ENCODE measurements around the gene DLX2.

DLX2 gene

DNA sequence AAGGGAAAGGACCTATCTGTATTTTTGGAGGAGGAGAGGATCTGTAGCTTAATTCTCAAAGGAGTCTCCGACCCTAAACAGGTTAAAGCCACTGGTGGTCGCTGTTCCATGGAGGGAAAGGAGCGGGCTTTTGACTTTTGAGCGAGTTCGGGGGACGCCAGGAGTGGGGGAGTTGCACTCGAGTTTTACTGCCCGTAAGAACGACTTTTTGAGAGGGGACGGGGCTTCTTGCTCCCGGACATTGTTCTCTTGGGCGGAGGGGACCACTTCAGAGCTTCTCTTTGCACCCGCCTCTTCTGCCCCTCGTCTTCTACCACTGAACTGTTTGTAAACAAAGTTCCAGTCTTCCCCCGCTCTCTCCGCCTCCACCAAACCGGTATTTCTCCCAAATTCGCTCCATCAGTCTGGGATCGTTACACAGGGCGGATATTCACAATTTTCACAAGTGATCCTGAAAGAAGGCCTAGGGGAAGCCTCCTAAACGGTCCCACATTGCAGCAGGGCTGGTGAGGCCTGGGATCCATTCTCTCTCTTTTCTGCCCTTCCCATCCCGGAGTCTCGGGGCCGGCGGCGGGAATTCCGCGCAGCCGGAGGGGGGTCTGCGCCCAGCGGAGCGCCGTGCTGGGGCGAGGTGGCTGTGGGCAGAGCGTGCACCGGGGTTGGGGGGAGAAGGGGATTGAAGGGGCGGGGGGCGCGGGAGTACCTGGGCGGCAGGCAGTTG is 6.6 kb downstream of the DLX2 start:
- DNase-seq (ENCODE audit: low read depth): no peak
- peak overlapping the region; percentile 58 for H3K4me3 ChIP-seq (ENCODE audit: low read depth, low read length)

DNA sequence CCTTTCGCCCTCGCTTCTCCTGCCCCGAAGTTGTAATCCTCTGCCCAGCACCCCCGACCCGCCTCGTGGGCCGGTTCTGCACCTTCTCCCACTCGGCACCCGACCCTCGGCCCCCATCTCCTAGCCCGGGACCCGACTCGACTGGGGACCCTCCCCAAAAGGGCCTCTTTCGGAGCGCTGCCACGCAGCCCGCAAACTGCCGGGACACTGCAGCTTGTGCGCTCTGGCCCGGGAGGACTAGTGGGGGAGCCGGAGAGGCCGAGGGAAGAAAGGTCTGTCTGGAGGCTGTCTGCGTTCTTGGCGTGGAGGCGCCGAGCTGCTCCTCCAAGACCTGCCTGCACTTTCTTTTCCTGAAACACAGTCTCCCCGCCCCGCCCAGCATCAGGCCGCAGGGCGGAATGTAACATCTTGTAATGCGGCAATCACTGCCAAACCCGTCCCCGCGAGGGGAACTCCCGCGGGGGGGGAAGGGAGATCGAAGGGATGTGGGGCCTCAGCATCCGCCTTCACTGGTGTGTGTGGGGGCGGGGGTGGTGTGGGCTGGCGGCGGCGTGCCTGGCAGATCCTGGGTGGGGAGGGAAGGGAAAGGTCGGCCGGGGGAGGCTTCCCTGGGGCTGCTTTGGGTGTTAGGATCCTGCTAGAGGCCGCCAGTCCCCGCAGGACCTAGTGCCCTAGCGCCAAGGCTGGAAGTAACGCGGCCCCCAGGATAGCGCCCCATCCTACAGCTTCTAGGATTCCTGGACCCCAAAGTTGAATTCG is 7.4 kb downstream of the DLX2 start:
- DNase-seq (ENCODE audit: low read depth): peak; percentile 73
- peak overlapping the region; percentile 58 for H3K4me3 ChIP-seq (ENCODE audit: low read depth, low read length)

DNA sequence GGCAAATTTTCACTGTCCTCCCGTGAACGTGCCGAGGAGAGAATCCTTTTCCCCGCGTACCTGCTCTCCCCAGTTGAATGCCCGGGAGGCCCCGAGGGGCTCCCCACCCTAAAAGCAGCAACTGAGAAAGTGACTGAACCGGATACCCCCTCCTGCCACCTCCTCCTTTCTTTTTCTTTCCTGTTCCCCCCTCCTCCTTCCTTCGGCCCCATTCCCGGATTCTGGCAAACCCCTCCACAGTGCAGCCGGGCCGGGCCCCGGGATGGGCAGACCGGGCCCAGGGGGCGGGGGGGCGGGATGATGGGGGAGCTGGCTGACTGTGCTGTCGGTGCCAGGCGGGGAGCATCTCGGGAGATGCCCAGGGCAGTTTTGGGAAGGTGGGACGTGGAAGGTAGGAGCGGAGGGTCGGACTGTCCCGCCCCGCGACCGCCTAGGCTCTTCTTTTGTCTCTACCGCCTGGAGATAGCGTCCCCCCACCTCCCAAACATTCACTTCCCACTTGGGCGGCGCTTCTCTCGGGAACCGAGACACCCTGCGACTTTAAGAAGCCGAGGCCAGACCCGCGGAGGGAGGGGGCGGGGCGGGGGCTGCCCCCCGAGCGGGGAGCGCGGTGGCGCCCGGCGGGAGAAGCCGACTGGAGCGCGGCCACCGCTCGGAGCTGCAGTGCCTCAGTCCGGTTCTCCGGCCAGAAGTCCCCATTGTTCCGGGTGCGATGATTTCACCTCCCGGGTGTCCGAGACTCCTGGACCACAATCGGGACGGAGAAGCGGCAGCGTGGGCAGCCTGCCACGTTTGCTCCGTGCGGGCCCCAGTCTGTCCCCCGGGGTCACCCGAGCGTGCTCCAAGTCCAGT is 8.2 kb downstream of the DLX2 start:
- no peak for DNase-seq (ENCODE audit: low read depth)
- H3K4me3 ChIP-seq (ENCODE audit: low read depth, low read length): peak overlapping the region; percentile 58

DNA sequence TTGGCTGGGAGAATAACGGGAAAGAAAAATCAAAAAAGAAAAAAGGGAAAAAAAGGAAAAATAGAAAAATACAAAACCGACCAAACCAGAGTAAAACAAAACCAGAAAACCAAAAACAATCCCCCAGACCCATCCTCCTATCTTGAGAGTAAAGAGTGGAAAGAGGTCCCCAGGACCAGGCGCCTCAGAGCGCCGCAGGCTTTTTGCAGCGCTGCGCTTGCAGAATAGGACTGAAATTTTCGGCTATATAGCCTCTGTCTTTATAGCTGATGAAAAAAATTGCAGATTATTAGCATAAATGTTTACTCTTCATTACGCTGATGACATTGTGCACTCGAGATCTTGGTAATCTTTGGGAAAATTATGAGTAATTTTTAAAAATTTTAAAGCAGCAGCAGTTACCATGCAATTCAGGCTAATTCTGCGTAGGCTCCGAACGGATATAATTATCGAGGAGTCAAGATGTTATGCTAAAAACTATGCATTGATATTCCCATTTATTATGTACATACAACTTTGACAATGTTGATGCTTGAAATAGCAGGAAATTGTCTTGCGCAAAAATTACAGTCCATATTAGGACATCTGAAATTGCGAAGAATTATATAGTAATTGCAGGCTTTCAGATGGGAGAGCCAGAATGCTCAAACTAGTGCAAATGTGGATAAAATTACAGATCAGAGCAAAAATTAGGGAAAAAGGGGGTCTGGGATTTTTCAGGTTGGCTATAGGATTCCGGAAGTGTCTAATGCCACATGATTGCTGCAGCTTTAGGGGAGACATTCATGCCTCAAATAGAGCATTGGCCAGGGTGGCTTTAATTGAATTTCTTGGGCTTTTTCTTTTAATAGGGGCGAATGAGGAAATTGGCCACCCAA is 9.0 kb downstream of the DLX2 start:
- H3K4me3 ChIP-seq (ENCODE audit: low read depth, low read length): peak overlapping the region; percentile 58
- DNase-seq (ENCODE audit: low read depth): no peak

DNA sequence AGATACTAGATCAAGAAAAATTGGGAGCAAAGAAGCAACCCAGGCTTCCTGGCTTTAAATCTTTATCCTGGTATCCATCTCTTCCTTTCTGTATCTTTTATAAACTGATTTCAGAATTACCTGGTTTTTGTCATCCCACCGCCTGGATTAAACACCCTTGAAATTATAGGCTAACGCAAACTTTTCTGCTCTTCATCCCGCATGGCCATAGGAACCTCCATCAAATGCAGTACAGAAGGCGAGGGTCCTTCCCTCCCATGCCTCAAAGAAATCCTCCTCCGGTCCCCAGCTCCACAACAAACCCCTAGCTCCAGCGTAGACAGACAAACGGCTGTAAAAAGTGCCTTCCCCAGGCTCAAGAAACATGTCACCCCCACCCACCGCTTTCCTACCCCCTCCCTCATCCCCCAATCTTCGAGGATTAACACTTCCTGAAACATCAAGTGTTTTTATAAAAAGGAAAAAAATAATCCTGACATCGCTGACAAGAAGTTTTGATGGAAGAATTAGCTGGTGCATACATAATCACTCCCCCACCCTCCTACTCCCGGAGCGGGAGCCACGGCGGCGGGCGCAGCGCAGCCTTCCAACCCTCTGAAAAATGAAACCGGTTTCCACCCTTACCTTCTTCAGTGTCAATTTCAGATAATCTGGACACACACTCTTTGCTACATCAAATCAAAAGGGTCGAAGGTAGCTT is 9.8 kb downstream of the DLX2 start:
- DNase-seq (ENCODE audit: low read depth): no peak
- peak overlapping the region; percentile 22 for H3K4me3 ChIP-seq (ENCODE audit: low read depth, low read length)

DNA sequence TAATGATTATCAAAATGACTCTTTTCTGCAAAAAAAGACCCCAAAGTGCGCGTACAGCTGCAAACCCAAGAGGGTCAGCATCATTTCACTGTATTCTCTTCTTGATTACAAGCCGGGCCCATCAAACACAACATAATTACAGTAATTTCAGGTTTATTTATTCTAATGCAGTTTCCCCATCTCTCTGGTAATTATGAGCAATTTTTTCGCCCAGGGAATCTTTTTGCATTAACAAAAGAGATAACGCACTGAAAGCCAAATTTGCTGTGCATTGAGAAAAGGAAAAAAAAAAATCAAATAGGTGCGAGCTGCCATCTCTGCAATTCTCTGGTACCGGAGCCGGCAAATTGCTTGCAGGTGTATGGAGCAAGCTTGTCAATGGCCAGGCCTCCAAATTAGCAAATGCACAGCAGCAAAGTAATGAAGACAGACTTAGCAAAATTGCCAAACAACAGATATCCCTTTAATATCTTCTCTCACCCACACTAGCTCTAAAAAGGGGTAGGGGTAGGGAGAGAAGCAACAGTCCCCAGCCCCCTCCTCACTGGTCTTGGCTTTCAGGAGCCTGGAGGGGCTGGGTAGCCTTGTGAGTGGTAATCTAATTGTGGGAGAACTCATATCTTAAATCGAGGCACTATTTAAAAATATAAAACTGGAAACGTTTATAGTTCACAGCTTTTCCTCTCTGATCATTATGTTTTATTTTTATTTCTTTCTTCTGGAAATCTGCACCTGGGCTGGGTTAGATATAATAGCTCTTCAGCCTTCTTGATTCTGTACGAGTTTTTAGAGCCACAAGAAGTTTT is 10.7 kb downstream of the DLX2 start:
- DNase-seq (ENCODE audit: low read depth): no peak
- no peak overlapping the region for H3K4me3 ChIP-seq (ENCODE audit: low read depth, low read length)

DNA sequence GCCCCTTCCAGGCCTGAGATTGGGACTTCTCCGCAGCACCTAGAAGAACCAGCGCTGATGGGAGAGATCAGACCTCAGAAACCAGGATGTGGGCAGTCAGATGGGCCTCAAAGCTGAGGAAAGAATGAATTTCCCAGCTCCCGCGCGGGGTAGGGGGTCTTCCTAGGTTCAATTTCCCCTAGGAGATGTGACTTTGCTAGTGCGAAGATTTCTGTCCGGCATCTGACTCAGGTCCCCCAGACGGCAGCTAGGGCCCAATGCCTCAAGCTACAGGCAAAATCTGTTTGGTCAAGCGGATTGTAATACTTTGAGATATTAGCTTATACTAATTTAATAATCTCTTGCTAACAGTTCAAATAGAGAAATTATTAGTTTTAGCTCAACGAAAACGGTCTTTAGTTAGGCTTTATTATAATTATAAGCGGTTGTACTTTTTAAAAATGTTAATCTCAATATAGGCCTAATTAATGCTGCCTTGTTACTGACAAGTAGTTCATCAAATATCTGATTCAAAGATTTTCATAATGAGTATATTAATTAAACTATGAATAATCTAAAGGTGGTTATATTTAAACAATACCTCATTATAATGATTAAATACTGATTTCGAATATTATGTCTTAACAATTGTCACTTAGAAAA is 11.6 kb downstream of the DLX2 start:
- DNase-seq (ENCODE audit: low read depth): no peak
- H3K4me3 ChIP-seq (ENCODE audit: low read depth, low read length): no peak overlapping the region

DNA sequence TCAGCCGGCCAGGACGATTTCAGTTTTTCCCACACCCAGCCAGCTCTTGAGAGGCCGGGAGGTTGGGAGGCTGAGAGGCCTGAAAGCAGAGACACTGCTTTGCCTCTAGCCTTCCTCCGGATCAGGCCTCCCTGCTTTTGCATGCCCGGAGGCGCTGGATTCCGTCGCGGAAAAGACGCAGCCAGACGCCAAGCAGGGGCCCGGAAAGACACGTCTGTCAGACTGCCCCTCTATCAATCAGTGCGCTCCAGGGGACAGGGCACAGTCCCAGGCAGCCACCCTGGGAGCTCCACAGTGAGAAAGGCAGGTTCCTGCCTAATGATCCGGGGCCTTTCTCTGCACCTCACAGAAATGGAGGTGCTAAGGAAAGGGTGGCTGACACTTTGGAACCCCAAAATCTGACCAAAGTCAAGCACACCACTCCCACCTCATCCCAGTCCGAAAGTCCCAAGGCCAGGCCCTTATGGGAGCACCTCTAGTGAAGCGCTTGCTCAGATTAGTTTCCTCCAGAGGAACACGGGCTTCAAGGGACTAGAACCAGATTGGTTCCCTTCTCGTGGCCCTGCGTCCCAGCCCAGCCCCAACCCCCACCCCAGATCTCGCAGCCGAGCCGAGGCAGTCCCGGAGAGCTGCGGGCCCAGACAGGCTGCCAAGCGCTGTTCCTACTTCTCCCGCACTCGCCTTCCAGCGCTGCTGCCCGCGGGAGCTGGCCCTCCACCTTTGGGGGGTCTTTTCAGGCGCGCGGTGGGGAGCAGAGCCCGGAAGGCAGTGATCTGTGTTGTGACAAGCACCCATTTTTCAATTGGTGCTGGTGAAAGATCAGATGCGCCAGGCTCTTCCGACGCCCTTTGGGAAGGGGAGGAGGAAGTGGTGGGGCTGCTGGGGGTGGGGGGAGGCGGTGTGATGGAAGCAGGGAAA is 12.4 kb downstream of the DLX2 start:
- no peak for DNase-seq (ENCODE audit: low read depth)

DNA sequence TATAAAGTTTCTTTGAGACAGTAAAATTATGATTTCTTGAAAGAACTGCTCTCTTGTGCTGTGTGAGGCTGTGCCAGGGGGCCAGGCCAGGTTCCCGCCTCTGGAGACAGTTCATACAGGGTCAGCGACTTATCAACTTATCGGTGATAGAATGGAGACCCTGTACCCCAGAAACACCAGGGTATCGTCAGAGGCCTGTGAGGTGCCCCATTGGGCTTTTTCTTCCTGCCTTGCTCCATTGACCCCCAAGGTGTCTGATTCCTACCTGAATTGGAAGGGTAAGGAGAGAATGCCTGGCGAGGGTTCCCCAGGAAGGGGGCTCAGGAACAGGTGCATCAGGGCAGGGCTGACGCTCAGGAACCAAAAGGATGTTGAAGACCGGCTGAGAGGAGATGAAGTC is 13.1 kb downstream of the DLX2 start:
- no peak for DNase-seq (ENCODE audit: low read depth)
- no peak overlapping the region for H3K4me3 ChIP-seq (ENCODE audit: low read depth, low read length)

More for the DNA sequence above, 12.4 kb downstream of the DLX2 start:
- no peak overlapping the region for H3K4me3 ChIP-seq (ENCODE audit: low read depth, low read length)

DNA sequence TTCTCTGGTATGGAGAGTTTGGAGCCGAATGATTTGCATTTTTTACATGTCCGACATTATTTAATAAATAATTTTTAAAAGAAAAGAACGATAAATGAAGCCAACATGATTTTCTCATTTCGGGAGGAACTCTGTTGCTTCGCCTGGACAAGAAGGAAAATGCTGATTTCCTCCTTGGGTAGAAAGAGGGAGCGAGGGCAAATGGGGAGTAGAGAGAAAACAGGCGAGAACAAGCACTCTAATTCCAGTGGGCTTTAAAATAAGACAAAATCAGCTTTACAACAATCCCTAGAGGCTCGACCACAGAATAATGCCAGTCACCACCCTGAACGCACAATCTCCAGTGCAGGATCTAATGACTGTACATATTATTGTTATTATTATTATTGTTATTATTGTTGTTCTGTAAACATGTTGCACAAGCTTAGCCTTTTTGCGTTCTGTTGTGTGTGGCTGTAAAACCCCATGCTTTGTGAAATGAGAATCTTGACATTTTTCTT is 13.6 kb downstream of the DLX2 start:
- no peak overlapping the region for H3K4me3 ChIP-seq (ENCODE audit: low read depth, low read length)
- no peak for DNase-seq (ENCODE audit: low read depth)

DNA sequence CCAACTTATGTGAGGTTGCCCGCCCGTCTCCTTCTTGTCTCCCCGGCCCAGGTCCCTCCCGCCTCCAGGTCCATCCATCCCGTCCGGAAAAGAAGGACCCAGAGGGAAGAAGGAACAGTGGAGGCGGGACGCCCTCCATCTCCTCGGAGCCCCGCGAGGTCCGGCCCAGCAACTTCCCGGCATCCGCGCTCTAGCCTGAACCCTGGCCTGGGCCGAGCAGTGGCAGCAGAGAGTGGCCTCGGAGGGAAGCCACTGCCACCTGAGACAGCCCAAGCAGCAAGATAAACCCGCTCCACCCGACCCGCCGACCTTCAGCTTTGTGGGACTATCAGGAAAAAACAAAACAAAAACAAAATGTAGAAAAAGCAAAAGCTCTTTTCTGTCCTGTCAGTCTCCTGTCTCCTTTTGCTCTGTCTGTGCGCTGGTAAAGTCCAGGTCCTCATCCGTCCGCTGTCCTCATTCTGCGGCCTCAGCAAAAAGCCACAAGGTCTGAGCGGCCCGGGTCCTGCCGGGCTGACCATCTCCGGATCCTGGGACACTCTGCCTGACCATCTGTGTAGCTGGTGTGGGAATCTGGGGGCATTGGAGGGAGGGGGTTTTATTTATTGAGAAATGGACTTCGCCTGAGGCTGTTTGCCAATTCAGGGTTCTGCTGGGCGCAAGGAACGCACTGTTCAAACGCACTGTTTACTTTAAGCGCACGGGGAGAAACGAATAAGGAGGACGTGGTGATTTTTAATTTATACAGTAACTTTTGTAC is 14.3 kb downstream of the DLX2 start:
- H3K4me3 ChIP-seq (ENCODE audit: low read depth, low read length): peak overlapping the region; percentile 68
- no peak for DNase-seq (ENCODE audit: low read depth)

DNA sequence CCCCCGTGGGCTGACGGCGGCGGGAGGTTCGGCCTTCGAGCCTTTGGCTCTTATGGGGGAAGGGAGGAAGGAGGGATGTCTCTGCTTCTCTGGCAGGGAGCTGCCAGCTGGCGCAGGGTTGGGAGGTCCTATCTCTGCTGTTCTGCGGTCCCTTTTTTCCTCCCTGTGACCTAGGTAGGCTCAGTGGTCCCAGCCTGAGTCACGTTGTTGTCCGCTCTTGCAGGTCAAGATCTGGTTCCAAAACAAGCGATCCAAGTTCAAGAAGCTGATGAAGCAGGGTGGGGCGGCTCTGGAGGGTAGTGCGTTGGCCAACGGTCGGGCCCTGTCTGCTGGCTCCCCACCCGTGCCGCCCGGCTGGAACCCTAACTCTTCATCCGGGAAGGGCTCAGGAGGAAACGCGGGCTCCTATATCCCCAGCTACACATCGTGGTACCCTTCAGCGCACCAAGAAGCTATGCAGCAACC is 14.9 kb downstream of the DLX2 start:
- H3K4me3 ChIP-seq (ENCODE audit: low read depth, low read length): peak overlapping the region; percentile 68
- DNase-seq (ENCODE audit: low read depth): no peak

DNA sequence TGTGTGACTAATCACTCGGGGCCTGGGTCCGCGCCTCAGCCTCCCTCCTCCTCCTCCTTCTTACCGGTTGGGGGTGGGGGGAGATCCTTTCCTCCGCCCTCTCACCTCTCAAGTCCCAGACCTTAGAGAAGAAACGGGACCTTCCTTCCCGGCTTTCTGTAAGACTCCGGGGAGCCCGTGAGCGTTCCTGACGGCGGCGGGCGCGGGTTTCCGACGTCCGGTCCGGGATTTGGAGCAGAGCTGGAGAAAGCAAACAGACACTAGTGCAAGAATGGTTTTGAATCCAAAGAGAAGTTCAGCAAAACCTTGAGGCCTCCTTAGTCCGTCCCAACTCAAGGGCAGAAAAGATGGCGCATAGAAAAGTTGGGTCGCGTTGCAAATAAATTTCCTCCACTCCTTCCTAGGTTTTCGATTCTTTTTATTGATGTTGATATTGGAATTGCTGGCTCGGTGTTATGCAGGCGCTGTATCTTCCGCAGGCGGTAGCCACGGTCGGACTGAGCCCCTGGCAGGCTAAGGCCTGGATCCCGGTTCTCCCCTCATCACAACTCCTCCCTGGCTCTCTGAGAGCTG is 15.4 kb downstream of the DLX2 start:
- peak overlapping the region; percentile 68 for H3K4me3 ChIP-seq (ENCODE audit: low read depth, low read length)
- DNase-seq (ENCODE audit: low read depth): no peak

DNA sequence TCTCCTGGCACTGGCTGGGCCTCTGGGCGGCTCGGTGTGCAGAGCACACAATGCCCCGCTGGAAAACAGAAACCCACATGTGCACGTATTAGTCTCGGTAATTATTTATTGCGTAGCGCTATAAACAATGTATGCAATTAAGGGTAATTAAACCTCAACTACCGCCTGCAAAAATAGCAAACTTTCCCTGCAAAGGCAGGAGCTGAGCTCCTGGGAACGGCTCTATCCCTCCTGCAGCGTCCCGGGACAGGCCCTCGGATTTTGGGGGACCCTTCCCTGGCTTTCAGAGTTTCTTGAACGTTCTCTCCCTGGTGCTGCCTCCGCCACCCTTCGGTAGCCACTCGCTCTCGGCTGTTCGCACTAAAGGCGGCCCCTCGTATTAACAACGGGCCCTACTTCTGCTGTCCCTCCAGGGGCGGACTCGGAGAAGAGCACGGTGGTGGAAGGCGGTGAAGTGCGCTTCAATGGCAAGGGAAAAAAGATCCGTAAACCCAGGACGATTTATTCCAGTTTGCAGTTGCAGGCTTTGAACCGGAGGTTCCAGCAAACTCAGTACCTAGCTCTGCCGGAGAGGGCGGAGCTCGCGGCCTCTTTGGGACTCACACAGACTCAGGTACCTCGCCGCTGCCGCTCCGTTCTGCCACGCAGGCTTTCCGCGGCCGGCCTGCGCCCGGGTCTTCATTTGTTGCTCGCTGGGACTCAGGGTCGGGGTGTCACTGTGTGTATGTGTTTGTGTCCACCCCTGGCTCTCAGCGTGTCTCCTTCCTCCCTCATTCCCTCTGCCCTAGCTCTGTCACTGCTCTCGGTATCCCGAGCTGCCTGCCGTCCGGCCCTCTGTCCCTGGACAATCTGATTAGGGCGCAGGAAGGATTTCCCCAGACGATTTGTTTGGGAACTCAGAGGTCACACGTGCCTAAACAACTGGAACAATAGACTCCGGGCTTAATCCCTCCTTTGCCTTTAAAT is 16.2 kb downstream of the DLX2 start:
- H3K4me3 ChIP-seq (ENCODE audit: low read depth, low read length): peak overlapping the region; percentile 68

More for the DNA sequence above, 16.2 kb downstream of the DLX2 start:
- DNase-seq (ENCODE audit: low read depth): no peak

Measured in skeletal muscle cell (primary cell).